GM18520 (cell line): ENCODE measurements around the gene SKA3.

ENCODE experiments used
- ATAC-seq: cut with Tn5 transposase; IDR thresholded peaks from one replicate; pipeline ENCODE4 v1.9.1; 2021; ENCODE audit not compliant: unreplicated experiment

SKA3 gene

DNA sequence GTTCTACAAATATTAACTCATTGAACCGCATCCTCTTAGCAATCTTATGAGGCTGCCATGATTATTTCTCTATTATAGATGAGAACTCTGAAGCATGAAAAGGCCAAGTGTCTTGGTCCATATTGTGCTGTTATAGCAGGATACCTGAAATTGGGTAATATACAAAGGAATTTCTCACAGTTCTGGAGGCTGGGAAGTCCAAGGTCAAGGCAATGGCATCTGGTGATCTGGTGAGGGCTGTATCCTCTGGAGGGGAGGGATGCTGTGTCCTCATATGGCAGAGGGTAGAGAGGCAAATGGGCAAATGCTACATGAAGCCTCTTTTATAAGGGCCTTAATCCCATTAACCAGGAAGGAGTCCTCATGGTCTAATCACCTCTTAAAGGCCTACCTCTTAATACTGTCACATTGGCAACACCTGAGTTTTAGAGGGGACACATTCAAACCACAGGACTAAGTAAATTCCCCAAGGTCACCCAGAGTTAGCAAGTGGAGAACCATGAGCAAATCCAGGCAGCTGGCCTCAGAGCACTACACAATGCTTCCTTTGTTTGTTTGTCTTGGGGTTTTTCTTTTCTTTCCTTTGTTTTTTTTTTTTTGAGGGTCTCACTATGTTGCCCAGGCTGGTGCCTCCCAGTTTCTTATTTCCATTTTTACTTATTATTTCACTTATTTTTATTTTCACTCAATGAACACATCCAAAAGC is 59.1 kb downstream of the SKA3 start:
- ATAC-seq, result no peak

- no peak for ATAC-seq
These were observed 60.2 kb downstream of the SKA3 start for GRCh38 chr13:21116141-21116540.

DNA sequence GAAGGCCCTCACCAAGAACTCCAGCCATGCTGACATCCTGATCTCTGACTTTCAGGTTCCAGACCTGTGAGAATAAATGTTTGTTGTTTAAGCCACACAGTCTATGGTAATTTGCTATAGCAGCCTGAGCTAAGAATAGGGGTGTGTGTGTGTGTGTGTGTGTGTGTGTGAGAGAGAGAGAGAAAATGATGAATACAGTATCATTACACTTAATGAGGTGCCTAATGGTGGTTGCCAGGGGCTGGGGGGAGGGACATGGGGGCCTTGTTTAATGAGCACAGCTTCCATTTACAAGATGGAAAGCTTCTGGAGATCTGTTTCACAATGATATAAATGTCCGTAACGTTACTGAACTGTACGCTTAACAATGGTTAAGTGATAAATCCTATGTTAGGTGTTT is 61.1 kb downstream of the SKA3 start:
- no peak for ATAC-seq

DNA sequence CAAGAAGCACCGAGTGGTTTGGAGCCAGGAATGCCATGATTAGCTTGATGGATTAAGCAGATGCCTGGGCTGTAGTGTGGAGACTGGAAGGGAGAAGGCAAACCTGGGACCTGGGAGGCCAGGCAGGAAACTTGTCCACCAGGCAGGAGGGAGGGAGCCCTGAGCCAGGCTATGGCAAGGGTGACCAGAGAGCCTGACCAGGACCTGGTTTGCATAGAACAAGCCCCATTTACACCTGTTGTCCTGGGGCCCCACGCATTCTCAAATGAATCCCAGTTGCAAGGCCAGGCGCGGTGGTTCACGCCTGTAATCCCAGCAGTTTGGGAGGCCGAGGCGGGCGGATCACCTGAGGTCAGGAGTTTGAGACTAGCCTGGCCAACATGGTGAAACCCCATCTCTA is 64.8 kb downstream of the SKA3 start:
- ATAC-seq, result no peak

- no peak for ATAC-seq
These were observed 67.2 kb downstream of the SKA3 start for GRCh38 chr13:21109168-21109567.

DNA sequence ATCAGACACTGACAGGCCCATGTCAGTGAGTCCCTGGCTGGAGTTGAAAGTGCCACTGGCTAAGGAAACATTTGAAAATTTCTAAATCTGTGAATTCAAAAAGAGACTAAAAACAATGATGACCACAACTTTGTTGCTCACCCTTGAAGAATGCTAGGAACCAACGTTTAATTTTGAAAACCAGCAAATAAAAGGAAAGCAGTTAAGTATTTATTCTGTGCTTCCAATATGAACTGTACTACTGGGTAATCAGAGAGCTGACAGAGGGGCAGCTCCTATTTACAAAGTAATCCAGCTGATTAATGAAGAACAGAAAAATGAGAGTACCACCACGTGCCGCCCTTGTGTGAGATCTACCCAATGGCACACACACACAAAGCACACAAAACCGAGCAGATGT is 70.3 kb downstream of the SKA3 start:
- no peak for ATAC-seq

GRCh38 chr13:21104199-21105019 is 71.9 kb downstream of the SKA3 start:
- ATAC-seq, result no peak
